ENCODE results near the gene PROZ.

Gene PROZ

DNA sequence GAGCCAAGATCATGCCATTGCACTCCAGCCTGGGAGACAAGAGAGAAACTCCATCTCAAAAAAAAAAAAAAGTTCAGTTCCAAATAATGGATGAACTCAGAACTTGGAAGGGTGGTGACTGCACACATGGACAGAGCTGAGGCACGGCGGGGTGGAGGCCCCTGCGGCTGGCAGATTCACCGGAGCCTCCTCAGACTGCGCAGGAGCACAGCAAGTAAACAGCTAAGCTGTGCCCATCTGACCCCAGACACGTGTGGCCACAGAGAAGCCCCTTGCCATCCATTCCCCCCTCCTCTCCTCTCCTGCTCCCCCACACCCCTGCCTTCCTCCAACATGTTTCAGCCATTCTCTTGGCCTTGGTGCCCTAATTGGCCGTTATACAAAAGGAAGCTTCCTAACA lies 15.6 kb upstream of the PROZ start:
- no peak for DNase-seq

GRCh38 chr13:113143466-113144254 lies 14.8 kb upstream of the PROZ start:
- no peak for DNase-seq

DNA sequence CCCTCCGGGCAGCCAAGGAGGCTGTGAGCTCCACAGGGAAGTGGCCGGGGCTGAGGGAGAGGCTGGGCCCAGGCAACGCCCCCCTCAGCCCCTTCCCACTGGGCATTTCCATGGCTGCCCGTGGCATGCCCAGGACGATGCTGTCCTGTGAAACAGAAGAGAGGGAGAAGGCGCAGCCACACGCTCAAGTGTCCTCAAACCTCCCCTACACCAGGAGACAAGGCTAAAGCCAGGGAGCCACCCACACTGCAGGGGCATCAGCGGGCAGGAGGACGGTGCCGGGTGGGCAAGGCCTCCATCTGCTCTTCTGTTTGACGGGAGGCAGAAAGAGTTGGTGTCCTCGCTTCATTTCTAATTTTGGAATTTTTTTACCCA lies 14.2 kb upstream of the PROZ start:
- no peak for DNase-seq

- DNase-seq = peak; percentile 80
Observed at GRCh38 chr13:113145496-113145895, 13.0 kb upstream of the PROZ start.

DNA sequence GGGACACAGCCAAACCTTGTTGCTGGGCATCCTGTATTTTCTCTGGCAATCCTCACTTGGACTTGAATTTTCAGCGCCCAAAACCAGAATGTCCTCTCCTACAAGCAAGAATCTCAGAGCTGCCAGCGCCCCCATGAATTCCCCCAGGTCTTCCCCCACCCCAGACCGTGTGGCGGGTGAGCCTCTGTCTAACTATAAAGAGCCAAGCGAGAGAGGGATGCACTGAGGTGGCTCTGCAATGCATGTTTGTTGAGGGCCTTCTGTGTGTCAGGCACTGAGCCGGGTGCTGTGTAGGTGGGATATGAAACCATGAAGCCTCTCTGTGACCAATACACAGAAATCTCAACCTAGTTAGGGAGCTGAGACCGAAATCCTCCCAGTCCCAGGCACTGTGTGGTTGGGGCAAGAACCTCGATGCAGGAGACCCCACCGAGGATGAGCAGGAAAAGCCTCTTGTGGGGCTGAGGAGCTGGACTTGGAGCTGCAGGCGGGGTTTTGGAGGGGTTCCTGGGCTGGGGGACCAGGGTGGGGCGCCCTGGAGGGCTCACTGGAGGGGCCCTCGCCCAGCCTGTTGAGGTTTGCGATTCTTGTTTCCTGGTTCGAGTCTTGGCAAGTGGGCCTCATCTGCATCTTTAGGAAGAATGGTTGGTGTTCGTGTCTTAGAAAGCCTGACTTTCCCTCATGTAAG lies 12.4 kb upstream of the PROZ start:
- peak; percentile 31 for DNase-seq

- no peak for DNase-seq
Observed at GRCh38 chr13:113146750-113147149, 11.7 kb upstream of the PROZ start.

DNA sequence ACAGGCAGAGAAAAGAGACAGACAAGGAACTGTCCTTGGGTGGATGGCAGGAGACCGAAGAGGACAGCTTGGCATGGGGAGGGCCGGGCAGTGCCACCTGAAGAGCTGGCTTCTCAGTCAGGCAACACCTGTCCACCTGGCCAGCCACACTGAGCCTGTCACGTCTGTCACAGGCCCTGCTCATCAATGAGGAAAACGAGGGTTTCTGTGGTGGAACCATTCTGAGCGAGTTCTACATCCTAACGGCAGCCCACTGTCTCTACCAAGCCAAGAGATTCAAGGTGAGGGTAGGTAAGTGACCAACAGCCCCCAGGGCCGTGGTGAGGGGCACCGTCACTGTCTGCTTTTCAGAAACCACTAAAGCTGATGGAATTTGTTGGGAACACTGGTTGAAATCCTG lies 11.2 kb upstream of the PROZ start:
- DNase-seq = no peak

- no peak for DNase-seq
Observed at GRCh38 chr13:113148407-113148806, 10.0 kb upstream of the PROZ start.

DNA sequence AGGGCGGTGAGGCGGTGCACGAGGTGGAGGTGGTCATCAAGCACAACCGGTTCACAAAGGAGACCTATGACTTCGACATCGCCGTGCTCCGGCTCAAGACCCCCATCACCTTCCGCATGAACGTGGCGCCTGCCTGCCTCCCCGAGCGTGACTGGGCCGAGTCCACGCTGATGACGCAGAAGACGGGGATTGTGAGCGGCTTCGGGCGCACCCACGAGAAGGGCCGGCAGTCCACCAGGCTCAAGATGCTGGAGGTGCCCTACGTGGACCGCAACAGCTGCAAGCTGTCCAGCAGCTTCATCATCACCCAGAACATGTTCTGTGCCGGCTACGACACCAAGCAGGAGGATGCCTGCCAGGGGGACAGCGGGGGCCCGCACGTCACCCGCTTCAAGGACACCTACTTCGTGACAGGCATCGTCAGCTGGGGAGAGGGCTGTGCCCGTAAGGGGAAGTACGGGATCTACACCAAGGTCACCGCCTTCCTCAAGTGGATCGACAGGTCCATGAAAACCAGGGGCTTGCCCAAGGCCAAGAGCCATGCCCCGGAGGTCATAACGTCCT lies 9.4 kb upstream of the PROZ start:
- no peak for DNase-seq

GRCh38 chr13:113149711-113150549 lies 8.5 kb upstream of the PROZ start:
- DNase-seq = no peak

GRCh38 chr13:113150550-113151365 lies 7.7 kb upstream of the PROZ start:
- no peak for DNase-seq

- peak; percentile 22 for DNase-seq
Observed at GRCh38 chr13:113151745-113152690, 6.4 kb upstream of the PROZ start.

GRCh38 chr13:113152691-113152983 lies 5.8 kb upstream of the PROZ start:
- DNase-seq = no peak

DNA sequence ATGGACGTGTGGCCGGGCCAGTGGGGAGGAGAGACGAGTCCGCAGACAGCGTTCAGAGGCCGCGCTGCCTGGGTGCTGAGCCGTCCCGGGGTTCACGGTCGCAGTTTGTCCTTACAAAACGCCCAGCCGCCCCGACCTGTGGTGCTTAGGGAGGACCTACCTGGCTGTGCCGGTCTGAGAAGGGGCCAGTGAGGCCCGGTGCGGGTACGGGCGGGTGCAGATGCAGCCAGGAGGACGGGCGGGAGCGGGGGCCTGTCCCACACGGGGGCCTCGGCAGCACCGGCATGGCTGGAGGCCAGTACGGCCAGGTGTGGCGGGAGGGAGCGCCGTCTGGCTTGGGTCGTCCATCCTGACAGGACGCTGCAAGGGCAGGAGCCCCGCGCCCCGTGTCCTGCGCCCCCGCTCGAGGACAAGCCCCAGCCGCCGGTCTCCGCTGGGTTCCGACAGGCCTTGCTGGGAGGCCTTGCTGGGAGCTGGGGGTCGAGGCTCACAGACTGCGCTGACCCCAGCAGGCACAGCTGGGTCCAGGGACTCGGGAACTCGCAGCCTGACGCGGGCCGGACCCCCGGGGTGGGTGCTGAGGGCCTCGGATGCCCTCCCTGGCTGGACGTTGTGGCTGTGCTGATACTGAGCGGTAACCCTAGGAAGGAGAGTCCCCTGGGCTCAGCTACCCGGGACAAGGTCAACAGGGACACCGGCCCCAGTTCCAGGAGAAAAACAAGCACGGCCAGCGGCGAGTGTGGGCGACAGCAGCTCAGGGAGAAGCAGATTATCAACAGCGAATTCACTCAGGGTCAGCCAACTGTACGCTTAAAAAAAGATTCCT lies 5.3 kb upstream of the PROZ start:
- DNase-seq = peak; percentile 18

DNA sequence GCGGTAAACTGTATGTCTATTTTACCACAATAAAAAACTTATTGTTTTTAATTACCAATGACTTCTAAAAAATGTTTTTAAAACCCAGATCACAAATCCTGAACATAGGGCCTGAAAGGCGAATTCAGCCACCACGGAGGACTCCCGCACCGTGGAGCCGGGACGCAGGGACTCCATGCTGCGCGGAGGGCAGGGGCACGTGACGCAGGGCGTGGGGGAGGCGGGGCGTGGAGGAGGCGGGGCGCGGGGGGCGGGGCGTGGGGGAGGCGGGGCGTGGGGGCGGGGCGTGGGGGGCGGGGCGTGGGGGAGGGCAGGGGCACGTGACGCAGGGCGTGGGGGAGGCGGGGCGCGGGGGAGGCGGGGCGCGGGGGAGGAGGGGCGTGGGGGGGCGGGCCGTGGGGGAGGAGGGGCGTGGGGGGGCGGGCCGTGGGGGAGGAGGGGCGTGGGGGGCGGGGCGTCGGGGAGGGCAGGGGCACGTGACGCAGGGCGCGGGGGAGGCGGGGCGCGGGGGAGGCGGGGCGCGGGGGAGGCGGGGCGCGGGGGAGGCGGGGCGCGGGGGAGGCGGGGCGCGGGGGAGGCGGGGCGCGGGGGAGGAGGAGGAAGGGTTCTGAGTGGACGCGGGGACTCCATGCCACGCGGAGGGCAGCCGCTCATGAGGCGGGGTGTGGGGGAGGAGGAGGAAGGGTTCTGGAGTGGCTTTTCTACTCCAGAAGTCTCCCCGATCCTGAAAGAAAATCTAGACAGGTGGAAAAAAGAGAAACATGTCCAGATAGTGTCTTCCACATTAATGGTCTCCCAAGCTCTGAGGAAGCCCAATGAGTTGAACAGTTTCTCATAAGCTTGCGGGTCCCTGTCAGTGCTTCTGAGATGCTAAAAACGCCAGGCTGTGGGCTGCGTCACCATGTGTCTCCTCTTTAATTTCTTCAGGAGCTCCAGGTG lies 4.4 kb upstream of the PROZ start:
- peak; percentile 72 for DNase-seq

DNA sequence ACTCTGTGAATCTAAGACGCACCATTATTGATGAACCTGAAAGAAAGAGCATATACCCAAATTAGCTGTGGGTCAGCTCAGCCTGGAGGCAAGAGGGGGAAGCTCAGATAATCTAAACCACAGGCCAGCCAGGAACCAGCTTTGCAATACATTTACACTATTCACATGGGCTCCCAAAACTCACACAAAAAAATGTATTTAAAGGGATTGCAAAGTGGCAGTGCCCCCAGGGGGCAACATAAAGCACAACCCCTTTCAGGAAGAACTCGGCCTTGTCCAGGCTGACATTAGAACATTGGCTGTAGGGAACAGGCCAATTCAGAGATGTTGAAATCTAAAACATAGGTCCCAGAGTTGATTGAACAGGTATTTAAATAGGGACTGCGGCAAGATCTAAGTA lies 3.2 kb upstream of the PROZ start:
- DNase-seq = no peak

- no peak for DNase-seq
Observed at GRCh38 chr13:113155982-113156655, 2.3 kb upstream of the PROZ start.

DNA sequence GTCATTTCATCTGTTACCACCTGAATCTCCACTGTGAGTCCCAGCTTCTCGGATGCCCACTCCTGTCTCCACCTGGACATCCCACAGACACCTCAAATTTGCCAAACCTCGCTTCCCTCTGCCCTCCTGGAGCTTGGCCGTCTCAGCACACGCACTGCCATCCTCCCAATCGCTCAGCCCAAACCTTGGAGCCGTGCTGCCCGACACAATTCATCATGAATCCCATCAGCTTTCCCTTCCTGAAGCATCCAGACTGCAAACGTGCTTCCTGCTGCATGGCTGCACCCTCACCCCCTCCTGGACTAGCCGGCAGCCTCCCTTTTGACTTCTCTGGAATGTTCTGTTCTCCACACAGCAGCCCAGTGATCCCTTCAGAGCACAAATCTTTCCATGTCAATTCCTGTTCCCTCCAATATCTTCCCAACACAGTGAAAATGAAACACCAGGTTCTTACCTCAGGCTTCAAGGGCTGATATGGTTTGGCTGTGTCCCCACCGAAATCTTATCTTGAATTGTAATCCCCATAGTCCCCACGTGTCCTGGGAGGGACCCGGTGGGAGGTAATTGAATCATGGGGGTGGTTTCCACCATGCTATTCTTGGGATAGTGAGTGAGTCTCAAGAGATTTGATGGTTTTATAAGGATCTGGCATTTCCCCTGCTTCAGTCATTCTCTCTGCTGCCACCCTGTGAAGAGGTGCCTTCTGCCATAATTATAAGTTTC lies 1.1 kb upstream of the PROZ start:
- DNase-seq = no peak
